Epithelial cell of esophagus (primary cell): ENCODE measurements around the gene IER3IP1.
"Not testable (repeated sequence)": the region's sequence is repeated elsewhere in the genome, so short reads cannot be mapped to it uniquely, and the experiment has no call there.

ENCODE experiments used
- DNase-seq: peaks from one replicate; pipeline ENCODE4 v3.0.0; 2010; ENCODE audit warnings: low read depth
- H3K4me3 ChIP-seq: 2 replicates; pipeline ENCODE4 v1.5.1; 2011; ENCODE audit warnings: mild to moderate bottlenecking, low read length, control low read depth
- CTCF ChIP-seq: IDR thresholded peaks from 2 replicates; pipeline ENCODE4 v1.5.1; 2011; ENCODE audit warnings: low read depth, mild to moderate bottlenecking, low read length, control low read depth, inconsistent platforms; ENCODE audit not compliant: insufficient read depth; ENCODE audit errors: missing control alignments

Gene IER3IP1

DNA sequence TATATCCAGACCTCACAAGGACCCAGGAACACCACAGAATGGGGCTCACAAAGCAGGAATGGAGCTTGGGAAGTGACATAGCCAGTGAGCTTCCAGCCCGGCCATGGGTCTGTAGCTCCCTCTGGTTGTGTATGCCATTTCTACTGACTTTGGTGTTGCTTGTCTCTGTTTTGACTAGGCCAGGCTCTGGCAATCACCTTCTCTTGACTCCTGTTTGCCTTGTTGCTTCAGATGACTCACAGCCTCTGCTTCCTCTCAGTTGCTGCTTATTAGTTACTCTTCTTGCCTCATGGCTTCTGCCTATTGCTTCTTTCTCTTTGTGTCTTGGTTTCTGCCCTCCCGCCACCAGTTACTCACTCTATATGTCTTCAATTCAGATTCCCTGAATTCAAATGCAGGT lies 15.8 kb upstream of the IER3IP1 start:
- no peak overlapping the region for H3K4me3 ChIP-seq
- peak; percentile 75 for DNase-seq
- TF ChIP-seq CTCF: no peak

GRCh38 chr18:47187721-47188120 lies 11.6 kb upstream of the IER3IP1 start:
- no peak for DNase-seq
- no peak for TF ChIP-seq CTCF
- no peak overlapping the region for H3K4me3 ChIP-seq

- H3K4me3 ChIP-seq: no peak overlapping the region
- DNase-seq: peak; percentile 73
- TF ChIP-seq CTCF: no peak
Observed at GRCh38 chr18:47184419-47185050, 8.4 kb upstream of the IER3IP1 start.

DNA sequence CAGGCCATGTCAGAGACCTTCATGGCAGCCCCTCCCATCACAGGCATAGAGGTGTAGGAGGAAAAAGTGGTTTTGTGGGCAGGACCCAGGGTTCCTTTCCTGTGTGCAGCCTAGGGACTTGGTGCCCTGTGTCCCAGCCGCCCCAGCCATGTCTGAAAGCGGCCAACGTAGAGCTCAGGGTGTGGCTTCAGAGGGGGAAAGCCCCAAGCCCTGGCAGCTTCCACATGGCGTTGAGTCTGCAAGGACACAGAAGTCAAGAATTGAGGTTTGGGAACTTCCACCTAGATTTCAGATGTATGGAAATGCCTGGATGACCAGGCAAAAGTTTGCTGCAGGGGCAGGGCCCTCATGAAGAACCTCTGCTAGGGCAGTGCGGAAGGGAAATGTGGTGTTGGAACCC lies 6.0 kb upstream of the IER3IP1 start:
- not testable (repeated sequence) for DNase-seq, H3K4me3 ChIP-seq

DNA sequence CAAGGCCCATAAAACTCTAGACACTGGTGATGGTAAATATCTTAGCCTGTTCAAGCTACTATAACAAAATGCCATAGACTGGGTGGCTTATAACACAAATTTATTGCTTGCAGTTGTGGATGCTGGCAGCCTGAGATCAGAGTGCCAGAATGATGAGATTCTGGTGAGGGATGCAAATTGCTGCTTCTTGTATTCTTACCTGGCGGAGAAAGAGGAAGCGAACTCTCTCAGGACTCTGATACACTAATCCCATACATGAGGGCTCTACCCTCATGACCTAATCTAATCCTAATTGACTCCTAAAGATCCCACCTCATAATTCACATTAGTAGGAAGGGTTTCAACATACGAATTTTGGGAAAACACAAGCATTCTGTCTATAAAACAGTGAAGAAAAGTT lies 4.6 kb upstream of the IER3IP1 start:
- no peak for TF ChIP-seq CTCF
- no peak overlapping the region for H3K4me3 ChIP-seq
- DNase-seq: no peak

- no peak for TF ChIP-seq CTCF
- H3K4me3 ChIP-seq: no peak overlapping the region
- DNase-seq: no peak
Observed at GRCh38 chr18:47179520-47179919, 3.4 kb upstream of the IER3IP1 start.

DNA sequence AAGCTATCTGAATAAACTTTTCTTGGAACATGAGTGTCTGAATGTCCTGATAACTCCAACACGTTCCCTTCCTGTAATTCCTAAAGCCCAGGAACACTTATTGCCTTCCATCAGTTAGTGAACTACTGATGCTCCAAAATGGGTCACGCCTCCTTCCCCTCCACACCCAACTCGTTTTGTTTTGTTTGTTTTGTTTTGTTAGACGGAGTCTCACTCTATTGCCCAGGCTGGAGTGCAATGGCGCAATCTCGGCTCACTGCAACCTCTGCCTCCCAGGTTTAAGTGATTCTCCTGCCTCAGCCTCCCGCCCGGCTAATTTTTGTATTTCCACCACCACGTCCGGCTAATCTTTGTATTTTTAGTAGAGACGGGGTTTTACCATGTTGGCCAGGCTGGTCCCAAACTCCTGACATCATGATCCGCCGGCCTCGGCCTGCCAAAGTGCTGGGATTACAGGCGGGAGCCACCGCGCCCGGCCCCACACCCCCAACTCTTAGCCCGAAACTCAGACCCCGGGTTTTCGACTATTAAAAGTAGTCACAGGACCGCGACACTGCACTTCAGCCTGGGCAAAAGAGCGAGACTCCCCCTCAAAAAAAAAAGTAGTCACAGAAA lies 774 bp downstream of the IER3IP1 start:
- no peak for DNase-seq
- H3K4me3 ChIP-seq: peak overlapping the region; percentile 88
- no peak for TF ChIP-seq CTCF
